Neutrophil (primary cell): ENCODE data around the gene FBF1.

Experiments
- H3K27ac ChIP-seq: fragments of 200-600 bp; sonication (generic); 2 replicates; pipeline ENCODE4 v1.5.1; 2016; ENCODE audit warnings: mild to moderate bottlenecking, moderate library complexity
- H3K27me3 ChIP-seq: fragments of 200-600 bp; sonication (generic); 2 replicates; pipeline ENCODE4 v1.6.0; 2016; ENCODE audit warnings: mild to moderate bottlenecking
- H3K36me3 ChIP-seq: fragments of 200-600 bp; sonication (generic); 2 replicates; pipeline ENCODE4 v1.5.1; 2017
- H3K4me1 ChIP-seq, 2 experiments: fragments of 200-600 bp in 1 of 2; sonication (generic) in 1 of 2; 1 replicate in 1 of 2; 2 replicates in 1 of 2; pipeline versions ENCODE4 v1.5.1 to v1.6.1; 2013 to 2016; ENCODE audit warnings: low read depth in 1 of 2, low read length in 1 of 2, mild to moderate bottlenecking in 1 of 2, moderate library complexity in 1 of 2; ENCODE audit not compliant: control insufficient read depth in 1 of 2, insufficient read depth in 1 of 2
- H3K4me3 ChIP-seq, 2 experiments: fragments of 200-600 bp in 1 of 2; sonication (generic) in 1 of 2; 1 replicate in 1 of 2; 2 replicates in 1 of 2; pipeline ENCODE4 v1.5.1; 2013 to 2016; ENCODE audit warnings: low read depth in 1 of 2, low read length in 1 of 2, mild to moderate bottlenecking in 1 of 2, moderate library complexity in 1 of 2
- H3K9me3 ChIP-seq: fragments of 200-600 bp; sonication (generic); 2 replicates; pipeline ENCODE4 v1.5.1; 2016
- TF ChIP-seq, protein P1 (sequence below): fragments of 200-600 bp; sonication (generic); IDR thresholded peaks from 2 replicates; pipeline ENCODE4 v1.5.1; 2016; ENCODE audit warnings: antibody characterized with exemption

The FBF1 gene

GRCh38 chr17:75902406-75902805, 38.4 kb downstream of the FBF1 start:
- Histone ChIP-seq H3K4me3 (no peak overlapping the region), H3K27me3 (no peaks in the 10 kb centered on the region), H3K4me1 (peaks cover 20 to 26% of the 10 kb centered on the region in 2 experiments), H3K9me3 (no peaks in the 10 kb centered on the region), H3K36me3 (peaks cover 29% of the 10 kb centered on the region), H3K27ac (no peak overlapping the region)
- TF ChIP-seq, protein P1, sequence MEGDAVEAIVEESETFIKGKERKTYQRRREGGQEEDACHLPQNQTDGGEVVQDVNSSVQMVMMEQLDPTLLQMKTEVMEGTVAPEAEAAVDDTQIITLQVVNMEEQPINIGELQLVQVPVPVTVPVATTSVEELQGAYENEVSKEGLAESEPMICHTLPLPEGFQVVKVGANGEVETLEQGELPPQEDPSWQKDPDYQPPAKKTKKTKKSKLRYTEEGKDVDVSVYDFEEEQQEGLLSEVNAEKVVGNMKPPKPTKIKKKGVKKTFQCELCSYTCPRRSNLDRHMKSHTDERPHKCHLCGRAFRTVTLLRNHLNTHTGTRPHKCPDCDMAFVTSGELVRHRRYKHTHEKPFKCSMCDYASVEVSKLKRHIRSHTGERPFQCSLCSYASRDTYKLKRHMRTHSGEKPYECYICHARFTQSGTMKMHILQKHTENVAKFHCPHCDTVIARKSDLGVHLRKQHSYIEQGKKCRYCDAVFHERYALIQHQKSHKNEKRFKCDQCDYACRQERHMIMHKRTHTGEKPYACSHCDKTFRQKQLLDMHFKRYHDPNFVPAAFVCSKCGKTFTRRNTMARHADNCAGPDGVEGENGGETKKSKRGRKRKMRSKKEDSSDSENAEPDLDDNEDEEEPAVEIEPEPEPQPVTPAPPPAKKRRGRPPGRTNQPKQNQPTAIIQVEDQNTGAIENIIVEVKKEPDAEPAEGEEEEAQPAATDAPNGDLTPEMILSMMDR, result no peak

- Histone ChIP-seq H3K4me3 (no peak overlapping the region), H3K27ac (no peak overlapping the region), H3K36me3 (peaks cover 29% of the 10 kb centered on the region), H3K27me3 (no peaks in the 10 kb centered on the region), H3K4me1 (peaks cover 25 to 33% of the 10 kb centered on the region in 2 experiments), H3K9me3 (no peaks in the 10 kb centered on the region)
- TF ChIP-seq, protein P1, result no peak
These were observed 39.1 kb downstream of the FBF1 start for GRCh38 chr17:75901727-75902126.

- no peak overlapping the region for H3K4me3 ChIP-seq
- no peaks in the 10 kb centered on the region for H3K9me3 ChIP-seq
- H3K27ac ChIP-seq, result no peak overlapping the region
- TF ChIP-seq, protein P1, result no peak
- H3K36me3 ChIP-seq, result peaks cover 29% of the 10 kb centered on the region
- peaks cover 26 to 33% of the 10 kb centered on the region in 2 experiments for H3K4me1 ChIP-seq
- no peaks in the 10 kb centered on the region for H3K27me3 ChIP-seq
These were observed 39.9 kb downstream of the FBF1 start for GRCh38 chr17:75900691-75901533.

GRCh38 chr17:75899767-75900468, 40.9 kb downstream of the FBF1 start:
- Histone ChIP-seq H3K36me3 (peaks cover 29% of the 10 kb centered on the region), H3K9me3 (no peaks in the 10 kb centered on the region), H3K27me3 (no peaks in the 10 kb centered on the region), H3K4me1 (peaks cover 26 to 30% of the 10 kb centered on the region in 2 experiments), H3K27ac (no peak overlapping the region), H3K4me3 (no peak overlapping the region)
- TF ChIP-seq, protein P1, result no peak

- peaks cover 29% of the 10 kb centered on the region for H3K36me3 ChIP-seq
These were observed 41.5 kb downstream of the FBF1 start for GRCh38 chr17:75899353-75899752.

More at GRCh38 chr17:75899353-75899752, 41.5 kb downstream of the FBF1 start:
- H3K27ac ChIP-seq, result no peak overlapping the region
- peaks cover 25 to 26% of the 10 kb centered on the region in 2 experiments for H3K4me1 ChIP-seq
- no peaks in the 10 kb centered on the region for H3K9me3 ChIP-seq
- TF ChIP-seq, protein P1, result no peak
- no peak overlapping the region for H3K4me3 ChIP-seq
- no peaks in the 10 kb centered on the region for H3K27me3 ChIP-seq
